GM21619 (cell line): ENCODE data around the gene PKP2.
"Not testable (repeated sequence)": the region's sequence is repeated elsewhere in the genome, so short reads cannot be mapped to it uniquely, and the experiment has no call there.

Experiments used
- ATAC-seq: cut with Tn5 transposase; IDR thresholded peaks from one replicate; pipeline ENCODE4 v1.9.1; 2021; ENCODE audit not compliant: unreplicated experiment

Gene PKP2

DNA sequence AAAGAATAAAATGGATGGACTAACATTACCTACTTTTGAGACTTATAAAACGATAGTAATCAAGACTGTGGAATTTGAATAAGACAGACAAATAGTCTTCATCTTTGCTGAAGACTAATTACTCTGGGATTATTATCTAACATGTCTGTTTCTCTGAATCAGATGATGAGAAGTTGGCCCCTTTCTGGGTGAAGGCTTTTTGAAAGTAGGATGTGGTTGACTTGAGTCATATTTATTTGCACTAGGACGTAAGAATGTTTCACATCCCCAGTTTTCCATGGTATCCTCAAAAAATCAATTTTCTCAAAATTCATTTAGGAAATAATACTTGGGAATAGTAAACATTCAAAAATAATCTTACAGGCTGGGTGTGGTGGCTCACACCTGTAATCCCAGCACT, 31.8 kb downstream of the PKP2 start:
- no peak for ATAC-seq

DNA sequence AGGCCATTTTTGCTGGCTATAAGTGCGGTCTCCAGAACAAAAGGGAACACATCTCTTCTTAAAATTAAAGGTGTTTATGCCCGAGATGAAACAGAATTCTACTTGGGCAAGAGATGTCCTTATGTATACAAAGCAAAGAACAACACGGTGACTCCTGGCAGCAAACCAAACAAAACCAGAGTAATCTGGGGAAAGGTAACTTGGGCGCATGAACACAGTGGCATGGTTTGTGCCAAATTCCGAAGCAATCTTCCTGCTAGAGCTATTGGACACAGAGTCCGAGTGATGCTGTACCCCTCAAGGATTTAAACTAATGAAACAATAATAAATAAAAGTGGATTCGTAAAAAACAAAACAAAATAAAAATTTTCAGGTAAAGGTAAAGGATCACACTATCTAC, 33.4 kb downstream of the PKP2 start:
- ATAC-seq = no peak

GRCh38 chr12:32861658-32862057, 34.9 kb downstream of the PKP2 start:
- not testable (repeated sequence) for ATAC-seq

DNA sequence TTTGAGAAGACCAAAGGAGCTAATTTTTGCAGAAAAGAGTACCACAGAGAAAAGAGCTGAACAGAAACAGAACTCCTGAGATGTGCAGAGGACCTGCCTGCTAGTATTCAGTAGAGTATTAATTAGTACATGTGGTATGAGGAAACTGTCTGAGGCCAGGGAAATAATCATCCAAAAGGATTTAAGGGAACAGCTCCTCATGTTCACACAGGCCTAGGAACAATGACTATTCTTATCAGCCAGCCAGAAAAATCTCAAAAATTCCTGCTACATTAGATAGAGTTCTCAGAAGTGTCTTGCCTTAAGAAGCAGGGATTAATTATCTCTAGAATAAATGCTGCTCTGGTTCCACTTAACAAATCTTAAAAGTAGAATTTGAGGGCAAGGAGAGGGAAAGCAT, 36.4 kb downstream of the PKP2 start:
- ATAC-seq = no peak

DNA sequence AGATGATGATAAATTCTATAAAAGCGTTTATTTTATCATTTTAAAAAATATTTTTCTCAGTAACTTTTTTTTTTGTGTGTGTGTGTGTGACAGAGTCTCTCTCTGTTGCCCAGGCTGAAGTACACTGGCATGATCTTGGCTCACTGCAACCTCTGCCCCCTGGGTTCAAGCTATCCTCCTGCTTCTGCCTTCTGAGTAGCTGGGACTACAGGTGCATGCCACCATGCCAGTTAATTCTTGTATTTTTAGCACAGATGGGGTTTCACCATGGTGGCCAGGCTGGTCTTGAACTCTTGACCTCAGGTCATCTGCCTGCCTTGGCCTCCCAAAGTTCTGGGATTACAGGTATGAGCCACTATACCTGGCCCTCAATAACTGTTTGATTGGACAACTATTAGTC, 37.2 kb downstream of the PKP2 start:
- no peak for ATAC-seq

DNA sequence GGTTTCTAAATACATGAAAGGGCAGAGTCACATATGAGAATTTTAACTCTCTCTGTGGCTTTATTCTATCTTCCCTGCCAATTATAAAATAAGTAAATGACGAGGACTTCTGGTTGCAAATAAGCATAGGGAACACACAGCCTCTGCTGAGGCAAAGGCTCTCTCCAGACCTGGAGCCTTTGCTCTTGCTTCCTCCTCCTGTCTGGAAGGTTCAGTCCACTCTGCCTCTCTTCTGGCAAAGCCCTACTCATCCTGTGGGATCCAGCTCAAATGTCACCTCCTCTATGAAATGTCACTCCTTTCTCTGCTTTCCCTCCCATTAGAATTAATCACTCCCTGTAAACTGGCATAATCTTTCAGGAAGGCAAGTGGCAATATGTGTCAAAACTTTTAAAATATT, 41.9 kb downstream of the PKP2 start:
- ATAC-seq = no peak

DNA sequence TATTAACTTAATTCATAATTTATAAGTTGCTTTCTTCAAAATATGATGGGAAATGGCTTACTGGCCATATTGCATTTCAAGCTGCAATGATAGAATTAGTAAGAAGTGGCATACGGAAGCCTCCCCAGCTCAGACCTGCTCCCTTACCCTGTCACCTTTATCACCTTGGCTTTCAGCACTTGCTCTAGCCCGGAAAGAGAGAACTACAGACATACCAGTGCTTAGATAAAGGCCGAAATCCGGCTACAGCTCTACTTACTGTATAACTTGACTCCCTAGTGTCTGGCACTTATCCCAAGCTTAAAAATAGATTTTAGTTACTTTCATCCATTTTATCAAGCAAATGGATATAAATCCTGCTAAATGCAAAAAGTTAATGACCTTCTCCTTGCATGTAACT, 42.5 kb downstream of the PKP2 start:
- ATAC-seq = no peak

DNA sequence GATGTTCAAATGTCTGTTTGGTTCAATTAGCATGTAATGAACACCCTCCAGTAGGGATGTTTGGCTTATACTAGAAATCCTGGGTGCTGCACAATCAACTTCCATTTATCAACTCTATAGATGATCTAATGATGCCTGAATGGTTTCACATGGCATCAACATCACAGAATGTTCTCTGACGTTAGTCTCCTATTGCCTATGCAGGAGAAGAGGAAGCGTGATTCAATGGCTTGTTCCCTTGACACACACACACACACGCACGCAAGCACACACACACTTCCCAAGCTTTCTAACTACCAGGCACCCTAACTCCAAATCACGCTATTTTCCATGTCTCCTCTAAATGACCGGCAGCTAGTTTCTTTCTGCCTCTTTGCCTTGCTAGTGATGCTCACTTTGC, 49.3 kb downstream of the PKP2 start:
- no peak for ATAC-seq

DNA sequence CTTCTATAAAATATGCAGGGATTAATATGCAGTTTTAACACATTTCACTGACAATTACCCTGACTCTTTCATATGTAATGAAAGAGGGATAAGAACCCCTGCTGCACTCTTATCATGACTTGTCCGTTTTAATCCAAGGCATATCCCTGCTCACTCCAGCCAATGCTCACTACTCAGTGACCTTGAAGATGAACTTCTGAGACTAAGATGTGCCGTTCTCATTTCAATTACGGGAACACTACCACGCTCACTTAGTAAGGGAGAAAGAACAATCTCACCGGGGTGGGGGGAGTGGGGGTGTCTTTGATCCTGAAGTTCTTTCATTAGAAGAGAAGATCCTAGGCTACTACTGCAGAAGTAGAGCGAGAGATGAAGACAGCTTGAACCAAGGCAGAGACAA, 50.5 kb downstream of the PKP2 start:
- ATAC-seq = no peak

- ATAC-seq = no peak
Measured at GRCh38 chr12:32843528-32844095, 53.0 kb downstream of the PKP2 start.

GRCh38 chr12:32841061-32841460, 55.5 kb downstream of the PKP2 start:
- ATAC-seq = no peak

DNA sequence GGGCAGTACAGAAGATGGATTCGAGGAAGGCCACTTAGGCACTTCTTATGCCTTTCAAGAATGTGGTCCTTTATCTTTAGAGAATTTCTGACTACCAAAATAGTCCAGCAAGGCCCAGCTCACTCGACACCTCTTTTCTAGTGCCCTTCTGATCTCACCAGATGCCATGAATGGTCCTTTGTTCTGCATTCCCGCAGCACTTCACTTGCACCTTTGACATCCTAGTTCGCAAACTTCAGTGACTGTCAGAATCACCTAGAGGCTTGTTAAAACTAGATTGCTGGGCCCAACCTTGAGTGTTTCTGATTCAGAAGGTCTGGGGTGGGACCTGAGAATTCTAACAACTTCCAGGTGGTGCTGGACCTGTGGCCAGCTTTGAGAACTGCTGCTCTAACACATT, 56.7 kb downstream of the PKP2 start:
- ATAC-seq = no peak

DNA sequence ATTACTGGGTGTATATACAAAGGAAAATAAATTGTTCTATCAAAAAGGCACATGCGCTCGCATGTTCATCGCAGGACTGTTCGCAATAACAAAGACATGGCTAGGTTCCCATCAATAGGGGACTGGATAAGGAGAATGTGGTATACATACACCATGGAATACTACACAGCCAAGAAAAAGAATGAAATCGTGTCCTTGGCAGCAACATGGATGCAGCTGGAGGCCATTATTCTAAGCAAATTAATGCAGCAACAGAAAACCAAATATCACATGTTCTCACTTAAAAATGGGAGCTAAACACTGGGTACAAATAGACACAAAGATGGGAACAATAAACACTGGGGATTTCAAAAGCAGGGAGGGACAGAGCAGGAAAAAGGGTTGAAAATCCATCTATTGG, 58.6 kb downstream of the PKP2 start:
- no peak for ATAC-seq

DNA sequence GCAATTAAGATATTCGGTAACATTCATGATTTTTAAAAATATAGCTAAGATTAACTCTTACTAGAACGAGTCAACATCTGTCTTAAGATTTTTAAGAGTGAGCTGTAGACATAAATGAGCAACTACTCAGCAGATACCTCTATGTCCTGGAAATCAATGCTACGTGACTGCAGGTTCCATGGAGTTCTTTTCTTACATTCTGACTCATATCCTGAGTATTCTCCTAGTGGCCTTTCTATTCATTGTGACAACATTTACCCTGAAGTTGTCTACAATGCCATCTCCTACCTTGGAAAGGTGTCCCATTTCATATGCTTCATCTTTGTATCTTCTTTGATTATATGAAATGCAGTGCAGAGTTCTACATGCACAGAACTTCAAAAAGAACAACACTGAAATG, 59.9 kb downstream of the PKP2 start:
- no peak for ATAC-seq

- no peak for ATAC-seq
Measured at GRCh38 chr12:32834122-32834521, 62.5 kb downstream of the PKP2 start.

GRCh38 chr12:32828552-32828951, 68.0 kb downstream of the PKP2 start:
- ATAC-seq = no peak

DNA sequence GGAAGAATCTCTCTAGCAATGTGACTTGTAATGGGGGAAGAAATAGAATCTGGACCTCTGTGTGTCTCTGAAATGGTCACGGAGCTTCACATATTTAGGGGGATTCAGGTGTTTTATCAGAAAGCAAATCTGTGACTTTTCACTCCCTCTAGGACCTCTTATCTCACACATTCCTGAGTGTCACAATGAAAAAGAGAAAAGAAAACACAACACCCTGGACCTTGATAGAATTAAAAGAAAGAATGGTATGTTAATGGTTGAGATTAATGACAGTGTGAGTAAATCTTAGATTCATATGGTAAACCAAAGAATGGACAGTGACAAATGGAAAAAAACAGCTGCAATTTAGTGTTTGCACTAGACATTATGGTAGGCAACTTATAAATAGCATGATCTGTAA, 68.5 kb downstream of the PKP2 start:
- ATAC-seq = no peak

- no peak for ATAC-seq
Measured at GRCh38 chr12:32826807-32827412, 69.7 kb downstream of the PKP2 start.

GRCh38 chr12:32824596-32824995, 72.0 kb downstream of the PKP2 start:
- no peak for ATAC-seq

GRCh38 chr12:32822344-32822743, 74.2 kb downstream of the PKP2 start:
- no peak for ATAC-seq

GRCh38 chr12:32821710-32822109, 74.9 kb downstream of the PKP2 start:
- no peak for ATAC-seq

DNA sequence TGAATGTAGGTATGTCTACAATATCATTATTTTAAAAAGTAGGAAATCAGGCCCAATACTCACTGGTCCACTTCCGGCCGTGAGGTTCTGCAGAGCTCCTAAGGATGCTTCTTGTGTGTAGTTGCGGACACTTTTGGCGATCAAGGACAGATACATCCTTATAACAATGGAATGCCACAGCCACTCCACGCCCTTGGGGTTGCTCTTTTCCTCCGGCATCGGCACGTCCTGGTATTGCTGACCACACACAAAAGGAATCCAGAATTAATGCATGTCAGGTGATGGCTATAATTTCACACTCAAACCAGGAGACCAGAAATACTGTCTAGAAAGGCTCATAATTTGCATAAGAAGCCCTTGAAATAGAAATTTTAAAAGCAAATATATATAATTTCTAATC, 75.3 kb downstream of the PKP2 start:
- ATAC-seq = no peak

GRCh38 chr12:32820376-32820931, 76.1 kb downstream of the PKP2 start:
- ATAC-seq = no peak
